HG02763 (cell line): ENCODE results near the gene ACTN3.
"Not testable (repeated sequence)": the region's sequence is repeated elsewhere in the genome, so short reads cannot be mapped to it uniquely, and the experiment has no call there.

Experiments used
- ATAC-seq: cut with Tn5 transposase; IDR thresholded peaks from one replicate; pipeline ENCODE4 v1.9.1; 2021; ENCODE audit warnings: mild to moderate bottlenecking, moderate library complexity; ENCODE audit not compliant: unreplicated experiment

Gene ACTN3

DNA sequence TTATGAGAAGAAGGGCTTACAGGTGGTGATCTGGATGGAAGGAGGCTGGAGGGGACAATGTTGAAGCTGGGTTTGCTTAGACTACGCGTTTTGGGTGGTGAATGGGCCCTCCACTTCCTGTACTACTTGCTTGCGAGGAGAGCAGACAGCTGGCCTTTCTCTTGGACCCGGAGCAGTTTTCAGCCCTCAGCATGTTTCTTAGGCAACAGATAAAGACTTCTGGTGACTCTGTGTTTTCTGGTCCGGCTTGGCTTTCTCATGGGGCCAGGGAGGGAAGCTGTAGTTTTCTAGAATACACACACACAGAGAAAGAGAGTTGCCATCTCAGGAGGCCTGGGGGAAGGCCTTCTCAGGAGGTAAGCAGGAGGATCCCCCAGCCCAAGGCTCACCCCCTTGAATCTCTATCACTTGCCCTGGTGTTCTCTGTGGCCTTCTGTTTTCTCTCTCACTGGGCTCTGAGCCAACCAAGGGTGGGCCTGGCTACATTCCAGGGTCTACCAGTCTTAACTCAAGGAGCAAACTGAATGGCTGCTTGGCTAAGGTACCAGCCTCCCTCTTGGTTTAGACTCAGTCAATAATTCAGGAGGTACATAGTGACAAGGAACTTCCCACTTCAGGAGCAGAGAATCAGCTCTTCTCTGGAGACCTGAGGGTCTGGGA lies 48.7 kb downstream of the ACTN3 start:
- ATAC-seq = no peak

- no peak for ATAC-seq
These were observed 52.3 kb downstream of the ACTN3 start for GRCh38 chr11:66598993-66599392.

GRCh38 chr11:66600219-66600618 lies 53.5 kb downstream of the ACTN3 start:
- ATAC-seq = no peak

- ATAC-seq = no peak
These were observed 54.0 kb downstream of the ACTN3 start for GRCh38 chr11:66600631-66601233.

GRCh38 chr11:66603072-66603471 lies 56.4 kb downstream of the ACTN3 start:
- no peak for ATAC-seq

DNA sequence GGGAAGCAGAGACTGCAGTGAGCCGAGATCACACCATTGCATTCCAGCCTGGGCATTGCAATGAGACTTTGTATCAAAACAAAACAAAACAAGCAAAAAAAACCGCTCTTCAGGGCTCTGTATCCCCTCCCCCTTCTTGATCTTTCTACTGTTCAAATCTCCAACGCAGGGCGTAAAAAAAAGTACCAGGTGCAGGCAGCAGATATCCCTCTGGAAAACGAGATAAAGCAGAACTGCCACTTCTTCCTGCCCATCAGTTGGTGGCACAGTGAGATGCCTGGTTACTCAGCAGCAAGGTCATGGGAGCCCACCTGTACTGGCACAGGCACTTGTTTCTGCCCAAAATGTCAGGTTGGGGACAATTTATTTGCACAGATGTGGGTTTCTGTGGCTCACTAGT lies 57.5 kb downstream of the ACTN3 start:
- no peak for ATAC-seq

DNA sequence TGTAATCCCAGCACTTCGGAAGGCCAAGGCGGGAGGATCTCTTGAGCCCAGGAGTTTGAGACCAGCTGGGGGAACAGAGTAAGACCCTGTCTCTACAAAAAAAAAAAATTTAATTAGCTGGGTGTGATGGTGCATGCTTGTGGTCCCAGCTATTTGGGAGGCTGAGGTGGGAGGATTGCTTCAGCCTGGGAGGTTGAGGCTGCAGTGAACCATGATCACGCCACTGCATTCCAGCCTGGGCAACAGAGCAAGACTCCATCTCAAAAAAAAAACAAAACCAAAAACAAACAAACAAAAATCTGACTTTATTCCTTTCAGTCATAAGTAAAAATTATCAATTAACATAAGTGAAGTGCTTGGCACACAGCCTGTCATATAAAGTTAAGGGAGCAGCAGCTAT lies 59.9 kb downstream of the ACTN3 start:
- ATAC-seq = not testable (repeated sequence)

- no peak for ATAC-seq
These were observed 60.6 kb downstream of the ACTN3 start for GRCh38 chr11:66607126-66607834.

- no peak for ATAC-seq
These were observed 63.3 kb downstream of the ACTN3 start for GRCh38 chr11:66609721-66610617.

DNA sequence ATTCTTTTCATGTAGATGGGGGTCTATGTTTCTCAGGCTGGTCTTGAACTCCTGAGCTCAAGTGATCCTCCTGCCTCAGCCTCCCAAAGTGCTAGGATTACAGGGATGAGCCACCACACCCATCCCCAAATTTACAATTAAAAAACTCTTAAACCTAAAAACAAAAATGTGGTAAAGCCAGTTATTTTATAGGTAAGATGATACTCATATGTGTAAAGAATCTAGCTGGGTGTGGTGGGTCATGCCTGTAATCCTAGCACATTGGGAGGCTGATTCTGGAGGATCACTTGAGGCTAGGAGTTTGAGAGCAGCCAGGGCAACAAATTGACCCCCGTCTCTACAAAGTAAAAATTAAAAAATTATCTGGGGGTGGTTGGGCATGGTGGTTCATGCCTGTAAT lies 65.8 kb downstream of the ACTN3 start:
- ATAC-seq = no peak
